HEK293T (cell line): Measurements from ENCODE around the gene CLCA4.

Experiments used
- ARNT ChIP-seq: fragments of 450-650 bp; IDR thresholded peaks from 2 replicates; pipeline ENCODE4 v1.6.1; 2017; ENCODE audit warnings: mild to moderate bottlenecking
- ELF4 ChIP-seq: fragments of 450-650 bp; IDR thresholded peaks from 2 replicates; pipeline ENCODE4 v1.6.1; 2017; ENCODE audit warnings: antibody characterized with exemption
- FOXA1 ChIP-seq: fragments of 450-650 bp; IDR thresholded peaks from 2 replicates; pipeline ENCODE4 v1.6.1; 2016; ENCODE audit warnings: mild to moderate bottlenecking
- FOXK2 ChIP-seq: fragments of 450-650 bp; IDR thresholded peaks from 2 replicates; pipeline ENCODE4 v1.6.1; 2016; ENCODE audit warnings: mild to moderate bottlenecking
- SP1 ChIP-seq: fragments of 450-650 bp; IDR thresholded peaks from 2 replicates; pipeline ENCODE4 v1.6.1; 2017
- SUZ12 ChIP-seq: fragments of 450-650 bp; IDR thresholded peaks from 2 replicates; pipeline ENCODE4 v1.6.1; 2016; ENCODE audit warnings: mild to moderate bottlenecking
- TARDBP ChIP-seq: fragments of 450-650 bp; IDR thresholded peaks from 2 replicates; pipeline ENCODE4 v1.6.1; 2016
- ZNF384 ChIP-seq: fragments of 450-650 bp; IDR thresholded peaks from 2 replicates; pipeline ENCODE4 v1.6.1; 2016

- TF ChIP-seq ARNT (no peak), FOXA1 (no peak), SUZ12 (no peak), SP1 (no peak), ELF4 (no peak), ZNF384 (no peak), TARDBP (no peak), FOXK2 (no peak)
Observed at GRCh38 chr1:86548839-86549238, 2.0 kb downstream of the CLCA4 start.
